K562 (cell line): ENCODE results near the gene NEDD4L. TPM values are rescaled to one million over a fixed set of nuclear protein-coding genes. Genes with fewer than 3 reads are reported as not detected.

Source experiments
- CBX1 ChIP-seq: sonication (generic); IDR thresholded peaks from 2 replicates; pipeline ENCODE4 v1.6.1; 2016; ENCODE audit warnings: antibody characterized with exemption, low read depth, mild to moderate bottlenecking
- CREB5 ChIP-seq: fragments of 250-450 bp; sonication (Bioruptor Pico); IDR thresholded peaks from 2 replicates; pipeline ENCODE4 v1.5.0; 2020; ENCODE audit warnings: mild to moderate bottlenecking
- TSC22D4 ChIP-seq: fragments of 450-650 bp; IDR thresholded peaks from 2 replicates; pipeline ENCODE4 v1.6.1; 2016; ENCODE audit warnings: missing genetic modification characterization, missing biosample characterization, control low read depth
- ZBTB17 ChIP-seq: fragments of 450-650 bp; formaldehyde crosslinking; IDR thresholded peaks from 2 replicates; pipeline ENCODE4 v1.4.0; 2020; ENCODE audit warnings: mild to moderate bottlenecking
- ZHX1 ChIP-seq: fragments of 150-350 bp; conservative IDR thresholded peaks from 2 replicates; pipeline ENCODE4 v1.6.1; 2014; ENCODE audit warnings: low read length
- polyA plus RNA-seq, 8 experiments: library from polyadenylated mRNA; depleted of rRNA in 4 of 8; stranded (reverse) in 5 of 8; unstranded in 3 of 8; fragments of >200 nt; fragmentation: Nextera tagmentation in 2 of 8; fragmentation: Illumina TruSeq in 1 of 8; extraction: Ambion mirVana in 2 of 8; extraction: Trizol in 1 of 8; gene quantifications; 2 replicates each; pipeline versions ENCODE4 v1.2.1 to v1.2.3, GENCODE V29; 2011 to 2014; ENCODE audit warnings: inconsistent platforms in 1 of 8, missing spikeins in 1 of 8
- total RNA-seq, 7 experiments: library from RNA; depleted of rRNA in 6 of 7; stranded (reverse); fragments of >200 nt in 6 of 7; fragmentation: Illumina TruSeq in 2 of 7; extraction: Trizol in 2 of 7; gene quantifications; 2 replicates each; pipeline versions ENCODE4 v1.2.1 to v1.2.3, GENCODE V29; 2011 to 2021; ENCODE audit warnings: low replicate concordance in 1 of 7
- TF ChIP-seq, protein P1 (sequence below): sonication (generic); formaldehyde crosslinking; IDR thresholded peaks from 2 replicates; pipeline ENCODE4 v1.8.1; 2023; ENCODE audit warnings: missing genetic modification reagents, mild to moderate bottlenecking, borderline replicate concordance
- TF ChIP-seq, protein P2 (sequence below): sonication (generic); formaldehyde crosslinking; IDR thresholded peaks from 2 replicates; pipeline ENCODE4 v1.8.1; 2023; ENCODE audit warnings: mild to moderate bottlenecking, missing genetic modification reagents
- TF ChIP-seq, protein P3 (sequence below): fragments of 450-650 bp; IDR thresholded peaks from 2 replicates; pipeline ENCODE4 v1.6.1; 2017; ENCODE audit warnings: mild to moderate bottlenecking, moderate library complexity
- TF ChIP-seq, protein P4 (sequence below): fragments of 250-450 bp; sonication (Bioruptor Pico); IDR thresholded peaks from 2 replicates; pipeline ENCODE4 v1.4.0; 2020; ENCODE audit warnings: borderline replicate concordance
- TF ChIP-seq, protein P5 (sequence below): fragments of 250-450 bp; sonication (Bioruptor Pico); IDR thresholded peaks from 2 replicates; pipeline ENCODE4 v1.8.0; 2021; ENCODE audit warnings: moderate library complexity, mild to moderate bottlenecking, inconsistent platforms

Gene NEDD4L
- total and polyA plus RNA-seq, 9 of the 15 experiments (the other 6 are each of a cell fraction or from before 2014, with no cell fraction given): 8.1 to 33.4 (median 19.9) TPM

DNA sequence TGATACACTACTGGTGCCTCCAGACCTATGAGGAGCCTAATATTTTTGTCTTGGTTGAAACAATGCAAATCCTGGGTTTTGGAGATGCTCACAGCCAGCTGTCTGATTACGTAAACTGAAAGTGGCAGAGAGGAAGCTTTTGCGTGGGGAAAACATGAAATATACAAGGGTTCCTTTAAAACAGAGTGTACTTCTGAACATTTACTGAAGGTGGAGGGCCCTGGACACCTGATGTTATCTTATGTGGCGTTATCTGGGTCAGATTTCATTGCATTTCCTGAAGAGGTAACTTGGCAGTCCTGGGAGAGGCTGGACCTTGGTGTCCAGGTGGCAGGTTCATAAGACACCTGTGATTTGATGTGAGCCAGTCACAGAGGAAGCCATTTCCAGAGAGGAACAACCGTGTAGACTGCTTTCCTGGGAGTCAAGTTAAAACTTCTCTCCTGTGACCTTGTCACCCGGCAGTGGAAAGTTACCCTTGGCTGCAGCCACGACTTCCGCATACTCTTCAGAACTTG is 105.0 kb downstream of the NEDD4L start (continued):
- TF ChIP-seq, protein P1, sequence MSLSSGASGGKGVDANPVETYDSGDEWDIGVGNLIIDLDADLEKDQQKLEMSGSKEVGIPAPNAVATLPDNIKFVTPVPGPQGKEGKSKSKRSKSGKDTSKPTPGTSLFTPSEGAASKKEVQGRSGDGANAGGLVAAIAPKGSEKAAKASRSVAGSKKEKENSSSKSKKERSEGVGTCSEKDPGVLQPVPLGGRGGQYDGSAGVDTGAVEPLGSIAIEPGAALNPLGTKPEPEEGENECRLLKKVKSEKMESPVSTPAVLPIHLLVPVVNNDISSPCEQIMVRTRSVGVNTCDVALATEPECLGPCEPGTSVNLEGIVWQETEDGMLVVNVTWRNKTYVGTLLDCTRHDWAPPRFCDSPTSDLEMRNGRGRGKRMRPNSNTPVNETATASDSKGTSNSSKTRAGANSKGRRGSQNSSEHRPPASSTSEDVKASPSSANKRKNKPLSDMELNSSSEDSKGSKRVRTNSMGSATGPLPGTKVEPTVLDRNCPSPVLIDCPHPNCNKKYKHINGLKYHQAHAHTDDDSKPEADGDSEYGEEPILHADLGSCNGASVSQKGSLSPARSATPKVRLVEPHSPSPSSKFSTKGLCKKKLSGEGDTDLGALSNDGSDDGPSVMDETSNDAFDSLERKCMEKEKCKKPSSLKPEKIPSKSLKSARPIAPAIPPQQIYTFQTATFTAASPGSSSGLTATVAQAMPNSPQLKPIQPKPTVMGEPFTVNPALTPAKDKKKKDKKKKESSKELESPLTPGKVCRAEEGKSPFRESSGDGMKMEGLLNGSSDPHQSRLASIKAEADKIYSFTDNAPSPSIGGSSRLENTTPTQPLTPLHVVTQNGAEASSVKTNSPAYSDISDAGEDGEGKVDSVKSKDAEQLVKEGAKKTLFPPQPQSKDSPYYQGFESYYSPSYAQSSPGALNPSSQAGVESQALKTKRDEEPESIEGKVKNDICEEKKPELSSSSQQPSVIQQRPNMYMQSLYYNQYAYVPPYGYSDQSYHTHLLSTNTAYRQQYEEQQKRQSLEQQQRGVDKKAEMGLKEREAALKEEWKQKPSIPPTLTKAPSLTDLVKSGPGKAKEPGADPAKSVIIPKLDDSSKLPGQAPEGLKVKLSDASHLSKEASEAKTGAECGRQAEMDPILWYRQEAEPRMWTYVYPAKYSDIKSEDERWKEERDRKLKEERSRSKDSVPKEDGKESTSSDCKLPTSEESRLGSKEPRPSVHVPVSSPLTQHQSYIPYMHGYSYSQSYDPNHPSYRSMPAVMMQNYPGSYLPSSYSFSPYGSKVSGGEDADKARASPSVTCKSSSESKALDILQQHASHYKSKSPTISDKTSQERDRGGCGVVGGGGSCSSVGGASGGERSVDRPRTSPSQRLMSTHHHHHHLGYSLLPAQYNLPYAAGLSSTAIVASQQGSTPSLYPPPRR (CRISPR knock-in tag): no peak
- TF ChIP-seq, protein P2, sequence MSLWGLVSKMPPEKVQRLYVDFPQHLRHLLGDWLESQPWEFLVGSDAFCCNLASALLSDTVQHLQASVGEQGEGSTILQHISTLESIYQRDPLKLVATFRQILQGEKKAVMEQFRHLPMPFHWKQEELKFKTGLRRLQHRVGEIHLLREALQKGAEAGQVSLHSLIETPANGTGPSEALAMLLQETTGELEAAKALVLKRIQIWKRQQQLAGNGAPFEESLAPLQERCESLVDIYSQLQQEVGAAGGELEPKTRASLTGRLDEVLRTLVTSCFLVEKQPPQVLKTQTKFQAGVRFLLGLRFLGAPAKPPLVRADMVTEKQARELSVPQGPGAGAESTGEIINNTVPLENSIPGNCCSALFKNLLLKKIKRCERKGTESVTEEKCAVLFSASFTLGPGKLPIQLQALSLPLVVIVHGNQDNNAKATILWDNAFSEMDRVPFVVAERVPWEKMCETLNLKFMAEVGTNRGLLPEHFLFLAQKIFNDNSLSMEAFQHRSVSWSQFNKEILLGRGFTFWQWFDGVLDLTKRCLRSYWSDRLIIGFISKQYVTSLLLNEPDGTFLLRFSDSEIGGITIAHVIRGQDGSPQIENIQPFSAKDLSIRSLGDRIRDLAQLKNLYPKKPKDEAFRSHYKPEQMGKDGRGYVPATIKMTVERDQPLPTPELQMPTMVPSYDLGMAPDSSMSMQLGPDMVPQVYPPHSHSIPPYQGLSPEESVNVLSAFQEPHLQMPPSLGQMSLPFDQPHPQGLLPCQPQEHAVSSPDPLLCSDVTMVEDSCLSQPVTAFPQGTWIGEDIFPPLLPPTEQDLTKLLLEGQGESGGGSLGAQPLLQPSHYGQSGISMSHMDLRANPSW (CRISPR knock-in tag): no peak
- TF ChIP-seq ZBTB17 (CRISPR knock-in tag) (no peak), ZHX1 (no peak), CREB5 (CRISPR knock-in tag) (no peak), TSC22D4 (tag) (no peak), CBX1 (no peak)
- TF ChIP-seq, protein P3, sequence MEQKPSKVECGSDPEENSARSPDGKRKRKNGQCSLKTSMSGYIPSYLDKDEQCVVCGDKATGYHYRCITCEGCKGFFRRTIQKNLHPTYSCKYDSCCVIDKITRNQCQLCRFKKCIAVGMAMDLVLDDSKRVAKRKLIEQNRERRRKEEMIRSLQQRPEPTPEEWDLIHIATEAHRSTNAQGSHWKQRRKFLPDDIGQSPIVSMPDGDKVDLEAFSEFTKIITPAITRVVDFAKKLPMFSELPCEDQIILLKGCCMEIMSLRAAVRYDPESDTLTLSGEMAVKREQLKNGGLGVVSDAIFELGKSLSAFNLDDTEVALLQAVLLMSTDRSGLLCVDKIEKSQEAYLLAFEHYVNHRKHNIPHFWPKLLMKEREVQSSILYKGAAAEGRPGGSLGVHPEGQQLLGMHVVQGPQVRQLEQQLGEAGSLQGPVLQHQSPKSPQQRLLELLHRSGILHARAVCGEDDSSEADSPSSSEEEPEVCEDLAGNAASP: no peak
- TF ChIP-seq, protein P4, sequence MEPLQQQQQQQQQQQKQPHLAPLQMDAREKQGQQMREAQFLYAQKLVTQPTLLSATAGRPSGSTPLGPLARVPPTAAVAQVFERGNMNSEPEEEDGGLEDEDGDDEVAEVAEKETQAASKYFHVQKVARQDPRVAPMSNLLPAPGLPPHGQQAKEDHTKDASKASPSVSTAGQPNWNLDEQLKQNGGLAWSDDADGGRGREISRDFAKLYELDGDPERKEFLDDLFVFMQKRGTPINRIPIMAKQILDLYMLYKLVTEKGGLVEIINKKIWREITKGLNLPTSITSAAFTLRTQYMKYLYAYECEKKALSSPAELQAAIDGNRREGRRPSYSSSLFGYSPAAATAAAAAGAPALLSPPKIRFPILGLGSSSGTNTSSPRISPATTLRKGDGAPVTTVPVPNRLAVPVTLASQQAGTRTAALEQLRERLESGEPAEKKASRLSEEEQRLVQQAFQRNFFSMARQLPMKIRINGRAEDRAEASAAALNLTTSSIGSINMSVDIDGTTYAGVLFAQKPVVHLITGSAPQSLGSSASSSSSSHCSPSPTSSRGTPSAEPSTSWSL: no peak
- TF ChIP-seq, protein P5, sequence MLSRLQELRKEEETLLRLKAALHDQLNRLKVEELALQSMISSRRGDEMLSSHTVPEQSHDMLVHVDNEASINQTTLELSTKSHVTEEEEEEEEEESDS (CRISPR knock-in tag): no peak
